Caco-2 (cell line): ENCODE data around the gene TNS3. TPM values are rescaled to one million over a fixed set of nuclear protein-coding genes. Genes with fewer than 3 reads are reported as not detected.
A peak's percentile ranks its signal among the peaks of the same experiment; 100 is the strongest.

Source experiments
- BruUV-seq: library from RNA; stranded (reverse); fragments of 400-500 nt; replicated peaks from 2 replicates; lab custom pipeline; 2021; lab: Mats Ljungman, UMichigan
- CTCF ChIA-PET: fragments of 300-600 bp; sonication (Branson Sonifier 250); formaldehyde crosslinking; loops from one replicate; lab custom pipeline; 2022; ENCODE audit warnings: antibody characterized with exemption; lab: Charles Lee
- POLR2A ChIA-PET: fragments of 300-600 bp; sonication (Branson Sonifier 250); formaldehyde crosslinking; loops from one replicate; lab custom pipeline; 2022; ENCODE audit warnings: antibody characterized with exemption; lab: Charles Lee
- DNase-seq, 2 experiments: peaks; one replicate each; pipeline versions ENCODE4 v3.0.0 to v3.0.0-alpha.2; 2020 to 2022
- H3K27me3 ChIP-seq: replicated peaks from 2 replicates; pipeline ENCODE4 v1.6.0; 2011; ENCODE audit warnings: low read length; ENCODE audit not compliant: control insufficient read depth, insufficient read depth
- H3K36me3 ChIP-seq: 2 replicates; pipeline ENCODE4 v1.5.1; 2011; ENCODE audit warnings: low read length; ENCODE audit not compliant: control insufficient read depth, insufficient read depth
- H3K4me1 ChIP-seq: fragments of 250-450 bp; sonication (Bioruptor Pico); 2 replicates; pipeline ENCODE4 v1.5.1; 2020; ENCODE audit warnings: mild to moderate bottlenecking
- H3K4me3 ChIP-seq: 2 replicates; pipeline ENCODE4 v1.5.1; 2011; ENCODE audit warnings: low read depth, mild to moderate bottlenecking, control low read depth, low read length
- H3K9me3 ChIP-seq: fragments of 250-450 bp; sonication (Bioruptor Pico); 2 replicates; pipeline ENCODE4 v1.5.1; 2020; ENCODE audit warnings: mild to moderate bottlenecking, moderate library complexity
- H3K27ac Mint-ChIP-seq: one replicate; pipeline ENCODE4 v1.8.0; 2022; ENCODE audit warnings: mixed read lengths; ENCODE audit not compliant: unreplicated experiment
- H3K27me3 Mint-ChIP-seq: one replicate; pipeline ENCODE4 v1.8.0; 2022; ENCODE audit warnings: mixed read lengths; ENCODE audit not compliant: insufficient read depth, unreplicated experiment
- H3K36me3 Mint-ChIP-seq: one replicate; pipeline ENCODE4 v1.8.0; 2022; ENCODE audit warnings: mild to moderate bottlenecking, mixed read lengths; ENCODE audit not compliant: insufficient read depth, unreplicated experiment
- H3K4me1 Mint-ChIP-seq: one replicate; pipeline ENCODE4 v1.8.0; 2022; ENCODE audit warnings: low read depth, mixed read lengths; ENCODE audit not compliant: unreplicated experiment
- H3K4me3 Mint-ChIP-seq: one replicate; pipeline ENCODE4 v1.8.0; 2022; ENCODE audit warnings: mild to moderate bottlenecking, moderate library complexity, mixed read lengths; ENCODE audit not compliant: unreplicated experiment
- H3K9me3 Mint-ChIP-seq: one replicate; pipeline ENCODE4 v1.8.0; 2022; ENCODE audit warnings: mixed read lengths; ENCODE audit not compliant: unreplicated experiment
- intact Hi-C: fragments of 100-400 bp; cut with micrococcal nuclease; formaldehyde crosslinking; loops from one replicate; pipeline ENCODE4 v1.10.0; 2022; ENCODE audit not compliant: unreplicated experiment
- total RNA-seq: library from RNA; stranded (reverse); gene quantifications from 2 replicates; pipeline ENCODE4 v1.2.3, GENCODE V29; 2022
- TF ChIP-seq, protein P1 (sequence below), 2 experiments: fragments of 200-600 bp in 1 of 2; IDR thresholded peaks; 1 replicate in 1 of 2; 2 replicates in 1 of 2; pipeline versions ENCODE4 v1.5.1 to v1.8.0; 2011 to 2022; ENCODE audit warnings: antibody characterized with exemption in 1 of 2, control low read depth in 1 of 2, inconsistent platforms in 1 of 2, low read depth in 1 of 2, low read length in 1 of 2, mild to moderate bottlenecking in 1 of 2, moderate library complexity in 1 of 2; ENCODE audit not compliant: insufficient read depth in 1 of 2, severe bottlenecking in 1 of 2, unreplicated experiment in 1 of 2

The TNS3 gene
- total RNA-seq, 1 experiment from 2014 or later: 263 TPM

DNA sequence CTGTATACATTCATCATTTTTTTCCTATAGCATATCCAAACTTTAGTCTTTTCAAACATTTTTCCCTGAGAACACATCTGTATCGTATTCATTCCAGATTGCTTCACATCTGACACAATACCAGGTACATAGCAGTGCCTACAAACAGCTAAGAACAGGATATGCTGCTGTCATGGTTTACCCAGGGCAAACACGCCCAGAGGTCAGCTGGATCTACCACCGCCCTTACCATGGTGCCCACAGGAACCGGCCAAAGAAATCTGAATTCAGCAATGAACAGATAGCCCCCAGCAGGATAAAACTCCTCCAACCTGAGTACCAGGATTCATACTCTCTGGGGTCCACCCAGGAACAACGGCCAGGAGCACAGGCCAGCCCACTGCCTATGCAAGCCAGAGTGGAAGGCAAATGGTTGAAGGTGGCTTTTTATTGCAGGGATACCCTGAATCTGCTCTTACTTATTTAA is 43.0 kb downstream of the TNS3 start:
- TF ChIP-seq, protein P1, sequence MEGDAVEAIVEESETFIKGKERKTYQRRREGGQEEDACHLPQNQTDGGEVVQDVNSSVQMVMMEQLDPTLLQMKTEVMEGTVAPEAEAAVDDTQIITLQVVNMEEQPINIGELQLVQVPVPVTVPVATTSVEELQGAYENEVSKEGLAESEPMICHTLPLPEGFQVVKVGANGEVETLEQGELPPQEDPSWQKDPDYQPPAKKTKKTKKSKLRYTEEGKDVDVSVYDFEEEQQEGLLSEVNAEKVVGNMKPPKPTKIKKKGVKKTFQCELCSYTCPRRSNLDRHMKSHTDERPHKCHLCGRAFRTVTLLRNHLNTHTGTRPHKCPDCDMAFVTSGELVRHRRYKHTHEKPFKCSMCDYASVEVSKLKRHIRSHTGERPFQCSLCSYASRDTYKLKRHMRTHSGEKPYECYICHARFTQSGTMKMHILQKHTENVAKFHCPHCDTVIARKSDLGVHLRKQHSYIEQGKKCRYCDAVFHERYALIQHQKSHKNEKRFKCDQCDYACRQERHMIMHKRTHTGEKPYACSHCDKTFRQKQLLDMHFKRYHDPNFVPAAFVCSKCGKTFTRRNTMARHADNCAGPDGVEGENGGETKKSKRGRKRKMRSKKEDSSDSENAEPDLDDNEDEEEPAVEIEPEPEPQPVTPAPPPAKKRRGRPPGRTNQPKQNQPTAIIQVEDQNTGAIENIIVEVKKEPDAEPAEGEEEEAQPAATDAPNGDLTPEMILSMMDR (IDR thresholded peaks at IDR 0.05; ENCODE audit: insufficient read depth in 1 of 2, low read depth in 1 of 2, low read length in 1 of 2, severe bottlenecking in 1 of 2, unreplicated experiment in 1 of 2): no peak
- H3K36me3 ChIP-seq: no peaks in the 10 kb centered on the region
- no peak for DNase-seq
- Mint-ChIP-seq H3K36me3 (peaks cover 84% of the 10 kb centered on the region), H3K27me3 (no peaks in the 10 kb centered on the region), H3K9me3 (no peaks in the 10 kb centered on the region), H3K4me1 (peaks cover 60% of the 10 kb centered on the region), H3K4me3 (no peak overlapping the region), H3K27ac (peak overlapping the region; percentile 56)
- POLR2A ChIA-PET: no interaction called here
- H3K9me3 ChIP-seq: no peaks in the 10 kb centered on the region
- H3K27me3 ChIP-seq: no peaks in the 10 kb centered on the region
- no TSS peak for BruUV-seq
- peaks cover 80% of the 10 kb centered on the region for H3K4me1 ChIP-seq
- CTCF ChIA-PET: no interaction called here
- no peak overlapping the region for H3K4me3 ChIP-seq
- intact Hi-C loops: loop anchor here (1.0 to 5.0 kb wide), 2 partner anchors 37 to 278 kb away; no protein-coding TSS in a partner anchor

DNA sequence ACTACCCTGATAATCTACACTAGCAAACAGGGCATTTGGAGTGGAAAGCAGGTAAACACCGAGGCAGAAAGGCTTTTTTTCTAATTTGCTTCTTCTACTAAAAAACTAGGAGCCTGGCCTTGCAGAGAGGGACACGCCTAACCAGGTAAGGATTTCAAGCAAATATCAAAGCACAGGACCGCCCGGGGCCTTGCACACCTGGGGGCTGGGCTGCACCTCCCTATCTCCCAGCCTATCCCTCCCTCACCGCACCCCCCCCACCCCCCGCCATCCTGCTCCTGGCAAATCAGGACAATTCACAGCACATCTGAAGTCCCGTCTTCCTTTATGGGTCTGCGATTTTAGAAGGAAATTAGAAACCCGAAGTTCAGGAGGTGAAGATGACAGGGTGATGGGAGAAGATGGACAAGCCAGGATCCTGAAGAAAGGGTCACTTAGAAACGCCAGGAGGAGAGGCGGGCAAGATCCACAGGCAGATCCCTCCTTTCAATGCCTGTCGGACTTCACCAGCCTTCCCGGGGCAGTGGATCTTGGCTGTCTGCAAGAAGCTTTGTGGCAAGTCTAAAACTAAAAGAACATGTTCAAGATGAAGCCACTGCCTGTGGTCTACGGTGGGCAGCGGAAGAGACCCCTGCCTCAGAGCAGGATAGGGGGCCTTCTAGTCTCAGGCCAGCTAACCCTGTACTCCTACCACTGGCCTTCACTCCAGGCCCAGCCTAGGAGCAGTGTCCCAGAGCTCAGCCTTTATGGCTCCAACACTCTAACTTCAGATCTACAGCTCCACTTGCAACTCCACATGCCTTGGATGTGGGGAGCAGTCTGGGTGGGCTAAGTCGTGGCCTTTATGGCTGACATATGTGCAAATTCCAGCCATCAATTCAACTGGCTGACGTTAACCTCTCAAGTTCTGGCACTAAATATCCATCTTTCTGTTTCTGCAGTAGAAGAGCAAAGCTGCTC is 43.9 kb downstream of the TNS3 start:
- H3K27me3 Mint-ChIP-seq: no peaks in the 10 kb centered on the region
- no peaks in the 10 kb centered on the region; the same call in 1 of the 2 replicates for H3K36me3 ChIP-seq
- DNase-seq: no peak
- peak overlapping the region; percentile 41 for H3K4me3 Mint-ChIP-seq
- TF ChIP-seq, protein P1 (IDR thresholded peaks at IDR 0.05; ENCODE audit: insufficient read depth in 1 of 2, low read depth in 1 of 2, low read length in 1 of 2, severe bottlenecking in 1 of 2, unreplicated experiment in 1 of 2): no peak
- ChIA-PET CTCF (no interaction called here), POLR2A (no interaction called here)
- H3K4me1 ChIP-seq: peaks cover 84% of the 10 kb centered on the region
- H3K9me3 ChIP-seq: no peaks in the 10 kb centered on the region
- intact Hi-C loops: loop anchor here (5.0 kb wide), 1 partner anchor 279 kb away; no protein-coding TSS in a partner anchor
- no peaks in the 10 kb centered on the region for H3K9me3 Mint-ChIP-seq
- H3K4me3 ChIP-seq: no peak overlapping the region
- peaks cover 84% of the 10 kb centered on the region for H3K36me3 Mint-ChIP-seq
- peak overlapping the region; percentile 61 for H3K27ac Mint-ChIP-seq
- BruUV-seq: no TSS peak
- H3K27me3 ChIP-seq: no peaks in the 10 kb centered on the region
- H3K4me1 Mint-ChIP-seq: peaks cover 57% of the 10 kb centered on the region
